Amniotic epithelial cell (primary cell): Measurements from ENCODE around the gene WEE1.
"Not testable (repeated sequence)": the region's sequence is repeated elsewhere in the genome, so short reads cannot be mapped to it uniquely, and the experiment has no call there.

Experiments used
- DNase-seq: peaks from one replicate; pipeline ENCODE4 v3.0.0-alpha.2; 2010; ENCODE audit warnings: low read depth

The WEE1 gene

DNA sequence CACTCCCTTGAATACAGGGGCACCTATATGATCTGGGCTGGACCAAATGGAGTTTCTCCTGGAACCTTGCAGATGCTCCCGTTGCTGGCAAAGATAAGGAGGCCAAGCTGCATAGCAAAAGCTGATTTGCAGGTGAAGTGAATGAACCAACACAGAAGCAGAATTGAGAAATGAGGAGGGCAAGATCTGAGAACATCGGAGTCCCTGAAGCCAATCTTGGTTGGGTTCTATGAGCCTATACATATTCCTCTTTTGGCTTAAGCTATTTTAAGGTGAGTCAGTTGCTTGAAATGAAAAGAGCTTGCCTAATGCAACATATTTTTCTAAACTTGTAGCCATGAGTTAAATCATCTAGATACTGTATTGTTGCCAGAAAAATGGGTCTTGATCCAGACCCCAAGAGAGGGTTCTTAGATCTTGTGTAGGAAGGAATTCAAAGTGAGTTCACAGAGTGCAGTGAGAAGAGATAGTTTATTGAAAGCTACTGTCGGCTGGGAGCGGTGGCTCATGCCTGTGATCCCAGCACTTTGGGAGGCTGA lies 23.5 kb downstream of the WEE1 start:
- DNase-seq, result peak; percentile 43

DNA sequence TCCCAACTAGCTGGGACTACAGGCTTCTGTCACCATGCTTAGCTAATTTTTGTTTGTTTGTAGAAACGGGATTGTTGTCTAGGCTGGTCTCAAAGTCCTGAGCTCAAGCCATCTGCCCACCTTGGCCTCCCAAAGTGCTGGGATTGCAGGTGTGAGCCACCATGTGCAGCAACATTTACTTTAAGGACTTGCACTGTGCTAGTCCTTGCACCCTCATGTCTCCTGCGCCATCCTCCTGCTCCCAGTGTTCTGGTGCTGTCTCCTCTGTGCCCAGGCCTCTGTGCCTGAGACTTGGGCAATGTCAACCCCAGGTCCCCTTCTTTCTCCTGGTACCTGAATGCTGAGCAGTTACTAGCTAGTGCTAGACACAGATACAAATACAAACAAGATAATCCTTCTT lies 26.7 kb downstream of the WEE1 start:
- no peak for DNase-seq

DNA sequence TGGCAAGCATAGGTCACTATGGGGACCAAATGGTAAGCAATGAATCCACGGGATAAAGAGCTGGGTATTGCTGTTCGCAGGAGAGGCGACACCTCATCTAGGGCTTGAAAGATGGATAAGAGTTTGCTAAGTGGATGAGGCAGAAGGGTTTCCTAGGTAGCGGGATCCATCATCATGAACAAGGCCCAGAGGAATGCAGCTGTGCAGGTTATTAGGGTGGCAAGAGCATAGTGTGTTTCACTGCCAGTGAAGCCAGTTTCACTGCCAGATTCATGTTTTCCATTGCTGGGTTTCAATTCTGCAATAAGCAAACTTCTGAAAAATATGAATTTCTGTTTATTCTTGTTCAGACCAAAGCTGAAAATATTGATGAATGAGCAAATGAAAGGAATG lies 27.2 kb downstream of the WEE1 start:
- DNase-seq, result no peak

DNA sequence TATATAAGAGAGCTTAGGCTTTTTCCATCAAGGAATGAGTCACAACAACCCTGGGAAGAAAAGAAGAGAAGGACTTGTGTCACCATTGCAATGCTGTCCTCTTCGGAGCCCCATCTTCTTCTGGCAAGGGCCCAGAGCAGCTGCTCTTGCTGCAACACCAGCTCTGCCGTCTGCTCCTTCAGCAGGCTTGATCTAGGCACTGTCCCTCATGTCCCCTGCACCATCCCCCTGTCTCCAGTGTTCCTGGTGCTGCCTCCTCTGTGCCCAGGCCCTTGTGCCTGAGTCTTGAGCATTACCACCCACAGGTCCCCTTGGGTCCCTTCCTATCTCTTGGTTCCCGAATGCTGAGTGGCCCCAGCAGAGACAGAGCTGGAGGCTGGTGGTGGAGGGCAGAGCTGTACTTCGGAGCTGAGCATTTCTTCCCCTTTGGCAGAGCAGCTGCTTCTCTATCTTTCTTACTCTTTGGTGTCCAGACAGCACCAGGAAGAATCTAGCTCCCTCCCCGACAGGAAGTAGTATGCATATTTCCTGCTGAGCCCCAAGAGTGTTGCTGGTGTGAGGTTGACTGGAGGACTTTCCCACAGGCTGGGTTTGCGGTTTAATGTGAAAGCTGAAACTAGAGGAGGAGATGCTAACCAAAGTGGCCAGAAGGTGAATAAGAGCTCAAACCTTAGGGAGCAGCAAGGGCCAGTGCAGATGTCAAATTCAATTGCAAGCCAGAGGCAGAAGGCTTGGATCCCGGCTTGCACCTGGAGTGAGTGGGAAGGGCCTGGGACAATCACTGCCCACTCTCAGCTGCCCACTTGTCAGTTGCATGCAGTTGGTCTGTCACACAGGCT lies 27.8 kb downstream of the WEE1 start:
- peak; percentile 69 for DNase-seq

DNA sequence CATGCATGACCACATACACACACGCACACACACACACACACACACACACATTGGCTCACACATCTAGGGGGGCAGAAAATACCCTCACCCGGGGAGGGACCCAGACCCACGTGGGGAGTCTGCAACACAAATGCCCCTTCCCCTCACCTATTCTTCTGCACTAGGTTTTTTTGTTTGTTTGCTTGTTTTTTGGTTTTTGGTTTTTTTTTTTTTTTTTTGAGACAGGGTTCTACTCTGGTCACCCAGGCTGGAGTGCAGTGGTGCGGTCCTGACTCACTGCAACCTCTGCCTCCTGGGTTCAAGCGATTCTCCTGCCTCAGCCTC lies 28.4 kb downstream of the WEE1 start:
- no peak for DNase-seq

DNA sequence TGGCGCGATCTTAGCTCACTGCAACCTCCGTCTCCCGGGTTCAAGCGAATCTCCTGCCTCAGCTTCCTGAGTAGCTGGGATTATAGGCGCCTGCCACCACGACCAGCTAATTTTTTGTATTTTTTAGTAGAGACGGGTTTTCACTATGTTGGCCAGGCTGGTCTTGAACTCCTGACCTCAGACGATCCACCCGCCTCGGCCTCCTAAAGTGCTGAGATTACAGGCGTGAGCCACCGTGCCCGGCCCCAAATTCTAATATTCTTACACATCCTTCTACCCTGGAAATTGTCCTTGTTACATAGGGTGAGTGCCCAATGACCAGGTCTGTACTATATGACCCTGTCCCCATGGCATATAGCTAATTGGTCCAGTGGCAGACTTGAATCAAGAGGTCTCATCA lies 29.7 kb downstream of the WEE1 start:
- DNase-seq, result not testable (repeated sequence)

DNA sequence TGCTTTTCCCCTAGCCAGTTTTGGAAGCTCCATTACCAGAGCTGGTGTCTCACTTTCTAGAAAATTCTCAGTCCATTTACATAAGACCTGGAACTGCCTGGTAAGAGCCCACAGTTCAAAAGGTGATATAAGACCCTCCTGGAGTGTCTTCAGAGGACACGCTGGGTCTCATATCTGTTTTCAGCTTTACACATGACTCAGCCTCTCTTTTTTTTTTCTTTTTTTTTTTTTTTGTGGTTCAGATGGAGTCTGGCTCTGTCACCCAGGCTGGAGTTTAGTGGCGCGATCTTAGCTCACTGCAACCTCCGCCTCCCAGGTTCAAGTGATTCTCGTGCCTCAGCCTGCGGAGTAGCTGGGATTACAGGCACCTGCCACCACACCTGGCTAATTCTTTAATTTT lies 30.7 kb downstream of the WEE1 start:
- peak; percentile 34 for DNase-seq

DNA sequence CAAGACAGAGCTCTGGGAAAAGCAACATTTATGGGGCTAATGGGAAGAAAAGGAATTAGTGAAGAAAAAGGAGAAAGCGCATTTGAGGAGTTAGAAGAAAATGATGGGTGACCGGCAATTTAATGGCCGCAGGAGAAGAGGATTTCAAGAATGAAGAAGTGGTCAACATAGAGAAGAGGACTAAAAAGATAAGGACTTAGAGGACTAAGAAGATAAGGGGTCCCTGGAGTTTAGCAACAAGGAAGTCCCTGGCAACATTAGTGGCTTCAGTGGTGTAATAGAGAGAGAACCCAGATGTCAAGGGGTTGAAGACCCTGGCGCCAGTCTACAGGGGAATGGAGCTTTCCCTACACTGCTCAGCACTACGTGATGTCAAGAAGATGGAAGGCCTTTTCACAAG lies 32.3 kb downstream of the WEE1 start:
- no peak for DNase-seq

DNA sequence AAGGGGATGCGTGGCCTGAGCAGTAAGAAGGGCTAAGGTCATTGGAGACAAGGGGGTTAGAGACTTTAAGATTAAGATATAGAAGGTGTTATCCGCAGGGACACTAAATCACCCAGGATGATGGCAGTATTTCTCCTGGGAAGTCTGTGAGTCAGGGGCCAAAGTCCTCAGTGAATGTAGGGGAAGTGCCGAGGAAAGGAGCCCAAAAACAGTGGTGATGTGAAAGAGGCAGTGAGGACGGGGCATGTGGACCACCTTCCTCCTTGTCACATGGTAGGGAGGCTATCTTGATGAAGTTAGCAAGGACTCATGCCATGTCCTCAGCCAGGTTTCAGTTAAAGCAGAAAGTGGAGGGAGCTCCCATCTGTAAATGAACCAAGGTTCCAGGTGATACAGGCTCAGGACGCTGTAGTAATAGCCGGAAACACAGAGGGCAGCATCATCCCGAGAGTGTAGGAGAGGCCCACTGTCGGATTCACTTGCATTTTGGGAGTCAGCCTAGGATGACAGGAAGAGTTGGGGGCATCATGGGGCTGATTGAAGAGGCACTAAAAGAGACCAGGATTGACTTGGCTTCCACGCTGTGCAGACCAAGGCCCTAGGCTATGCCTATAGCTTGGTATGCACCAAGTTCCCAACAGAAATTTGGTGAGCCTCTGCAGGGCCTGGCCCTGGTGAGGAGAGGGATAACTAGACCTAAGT lies 33.5 kb downstream of the WEE1 start:
- DNase-seq, result no peak

DNA sequence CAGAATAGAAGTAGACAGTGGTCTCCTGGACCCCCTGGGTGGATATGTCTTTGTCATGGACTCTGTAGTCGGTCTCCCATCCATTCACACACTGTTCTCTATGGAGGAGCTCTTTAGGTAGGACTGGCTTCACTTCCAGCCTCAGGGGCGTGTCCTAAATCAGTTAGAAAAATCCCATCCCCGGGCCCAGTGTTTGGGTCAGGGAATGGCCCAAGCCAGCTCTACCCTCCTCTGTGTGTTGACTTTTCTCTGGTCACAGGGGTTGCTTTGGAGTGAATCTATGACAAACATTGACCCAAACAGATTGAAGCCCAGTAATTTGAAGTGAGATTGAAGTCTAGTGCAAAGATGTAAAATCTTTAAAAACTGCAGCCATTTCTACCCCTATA lies 34.0 kb downstream of the WEE1 start:
- no peak for DNase-seq

DNA sequence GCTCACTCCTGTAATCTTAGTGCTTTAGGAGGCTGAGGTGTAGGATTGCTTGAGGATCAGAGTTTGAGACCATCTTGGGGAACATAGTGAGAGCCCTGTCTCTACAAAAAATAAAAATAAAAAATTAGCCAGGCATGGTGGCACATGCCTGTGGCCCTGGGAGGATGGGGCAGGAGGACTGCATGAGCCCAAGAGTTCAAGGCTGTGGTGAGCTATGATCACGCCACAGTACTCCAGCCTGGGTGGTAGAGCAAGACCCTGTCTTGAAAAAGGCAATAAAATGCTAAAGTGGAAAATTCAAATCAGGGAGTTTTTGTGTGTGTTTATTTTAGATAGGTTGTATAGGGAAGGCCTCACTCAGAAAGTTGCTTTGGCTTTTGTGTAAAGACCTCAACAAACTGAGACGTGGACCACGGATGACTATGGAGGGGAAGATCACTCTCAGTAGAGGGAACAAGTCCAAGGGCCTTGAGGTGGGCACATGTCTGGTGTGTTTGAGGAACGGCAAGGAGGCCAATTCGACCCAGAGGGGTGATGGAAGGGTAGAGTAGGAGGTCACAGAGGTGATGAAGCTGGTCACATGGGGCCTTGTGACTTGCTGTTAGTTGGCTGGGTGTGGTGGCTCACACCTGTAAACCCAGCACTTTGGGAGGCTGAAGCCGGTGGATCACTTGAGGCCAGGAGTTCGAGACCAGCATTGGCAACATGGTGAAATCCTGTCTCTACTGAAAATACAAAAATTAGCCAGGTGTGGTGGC lies 35.7 kb downstream of the WEE1 start:
- DNase-seq, result no peak

DNA sequence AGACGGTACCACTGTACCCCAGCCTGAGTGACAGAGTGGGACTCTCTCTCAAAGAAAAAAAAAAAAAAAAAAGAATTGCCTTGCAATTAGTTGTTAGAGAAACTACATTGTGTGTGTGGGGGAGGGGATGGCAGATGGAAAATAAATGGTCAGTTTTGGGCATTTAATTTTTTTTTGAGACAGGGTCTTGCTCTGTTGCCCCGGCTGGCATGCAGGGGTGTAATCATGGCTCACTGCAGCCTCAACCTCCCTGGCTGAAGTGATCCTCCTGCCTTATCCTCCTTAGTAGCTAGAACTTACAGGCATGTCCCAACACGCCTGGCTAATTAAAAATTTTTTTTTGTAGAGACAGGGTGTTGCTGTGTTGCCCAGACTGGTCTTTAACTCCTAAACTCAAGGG lies 36.4 kb downstream of the WEE1 start:
- DNase-seq, result no peak

DNA sequence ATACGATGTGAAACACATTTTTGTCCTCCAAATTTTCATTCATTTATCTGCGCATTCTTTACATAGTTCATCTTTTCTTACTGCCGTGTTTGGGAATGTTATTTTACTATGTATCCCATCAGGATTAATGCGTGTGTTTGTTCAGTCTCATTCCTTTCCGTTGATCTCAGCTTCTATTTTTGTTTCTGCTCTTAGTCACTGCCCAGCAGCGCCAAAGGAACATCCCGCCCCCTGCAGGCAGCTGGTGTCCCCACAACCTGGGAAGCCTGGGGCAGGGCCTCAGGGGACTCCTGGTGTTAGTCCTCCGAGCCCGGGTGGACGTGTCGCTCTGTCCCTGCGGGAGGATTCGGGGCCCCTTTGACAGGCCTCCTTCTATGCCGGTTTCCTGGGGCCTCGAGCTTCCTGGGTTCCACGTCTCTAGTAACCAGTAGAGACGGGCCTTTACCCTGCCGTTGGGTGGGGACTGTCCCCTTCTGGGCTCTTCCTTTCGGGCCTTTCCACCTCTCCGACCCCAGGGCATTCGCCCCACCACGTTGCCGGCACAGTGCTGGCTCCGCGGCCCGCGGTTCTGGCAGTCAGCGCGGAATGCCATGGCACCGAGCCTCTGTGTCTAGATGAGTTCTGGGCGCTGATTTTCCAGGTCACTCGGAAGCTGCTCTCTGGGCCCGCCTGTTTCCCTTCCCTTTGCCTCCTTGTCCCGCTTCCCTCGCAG lies 39.8 kb downstream of the WEE1 start:
- peak; percentile 97 for DNase-seq

DNA sequence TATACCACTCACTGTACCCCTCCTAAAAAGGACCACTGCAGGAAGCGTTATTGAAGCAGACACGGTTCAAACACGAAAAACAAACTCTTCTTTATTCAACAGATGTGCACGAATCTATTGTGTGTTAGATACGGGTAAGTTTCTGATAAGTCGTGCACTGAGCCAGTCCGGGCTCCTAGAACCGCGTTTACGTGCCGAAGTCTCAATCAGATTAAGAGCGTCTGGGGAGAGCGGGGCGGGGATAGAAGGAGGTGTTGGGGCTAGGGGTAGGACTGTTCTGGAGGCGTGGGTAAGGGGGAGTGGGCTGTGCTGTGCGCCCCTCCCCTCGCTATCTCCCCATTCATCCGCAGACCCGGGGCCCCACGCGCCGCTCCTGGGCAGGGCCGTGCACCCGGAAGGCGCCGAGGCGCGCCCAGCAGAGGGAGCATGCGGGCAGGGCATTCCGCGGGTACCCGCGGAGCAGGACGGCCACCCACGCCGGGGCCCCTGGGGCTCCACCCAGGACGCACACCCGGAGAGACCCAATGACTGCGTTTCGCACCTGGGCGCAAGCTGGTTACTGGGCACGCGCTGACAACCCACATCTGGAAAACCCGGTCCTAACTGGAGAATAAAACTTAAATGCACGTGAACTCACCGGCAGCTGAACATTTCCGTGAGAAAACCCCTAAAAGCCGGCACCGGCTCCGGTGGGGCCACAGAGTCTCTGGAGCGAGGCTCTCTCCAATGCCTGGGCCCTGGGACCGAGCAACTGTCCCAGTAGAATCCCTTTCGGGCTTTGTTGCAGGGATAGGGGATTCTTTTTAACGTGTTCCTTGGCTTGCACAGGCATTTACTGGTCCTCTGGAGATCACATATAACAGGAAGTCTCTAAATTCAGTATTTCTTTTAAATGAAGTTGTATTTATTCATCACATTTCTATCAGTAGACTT lies 40.6 kb downstream of the WEE1 start:
- DNase-seq, result peak; percentile 62

DNA sequence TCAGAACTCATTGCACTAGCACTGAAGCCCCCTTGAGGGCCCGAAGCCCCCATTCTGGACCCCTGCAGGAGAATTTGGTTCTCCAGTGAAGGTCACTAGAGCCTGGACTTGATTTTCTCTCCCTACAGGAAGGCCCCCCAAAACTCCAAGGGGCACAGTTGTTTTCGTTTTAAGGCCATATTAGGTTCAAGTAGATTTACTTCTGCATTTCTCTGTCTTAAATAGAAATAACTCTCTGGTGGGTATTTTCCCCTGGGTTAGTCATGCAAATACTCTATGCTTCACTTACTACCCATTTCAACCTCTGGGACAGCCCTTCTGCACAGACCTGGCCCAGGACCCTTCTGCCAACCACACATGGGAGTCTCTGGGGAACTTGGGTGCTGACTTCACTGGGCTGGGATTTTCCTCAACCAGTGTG lies 41.6 kb downstream of the WEE1 start:
- DNase-seq, result no peak

DNA sequence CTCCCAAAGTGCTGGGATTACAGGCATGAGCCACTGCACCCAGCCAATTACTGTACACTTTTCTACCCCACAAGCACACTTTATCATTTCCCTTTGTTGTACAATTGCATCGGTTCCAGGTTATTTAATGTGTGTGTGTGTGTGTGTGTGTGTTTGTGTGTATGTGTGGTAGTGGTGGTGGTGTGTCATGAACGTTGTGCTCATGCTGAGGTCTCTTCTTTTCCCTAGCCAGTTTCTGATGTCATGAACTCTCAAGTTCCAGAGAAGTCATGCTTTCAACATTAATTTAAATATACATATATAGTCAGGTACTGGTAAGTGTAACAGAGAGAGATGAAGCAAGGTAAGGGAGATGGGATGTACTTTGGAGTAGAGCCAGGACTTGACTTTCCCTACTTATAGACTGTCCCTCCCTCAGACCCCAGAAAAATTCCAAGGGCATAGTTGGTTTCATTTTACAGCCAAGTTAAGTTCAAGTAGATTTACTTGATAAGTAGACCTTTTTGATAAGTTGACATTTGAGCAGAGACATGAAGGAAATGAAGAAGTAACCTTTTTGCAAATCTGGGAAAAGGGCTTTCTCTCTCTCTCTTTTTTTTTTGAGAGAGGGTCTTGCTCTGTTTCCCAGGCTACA lies 42.7 kb downstream of the WEE1 start:
- no peak for DNase-seq

DNA sequence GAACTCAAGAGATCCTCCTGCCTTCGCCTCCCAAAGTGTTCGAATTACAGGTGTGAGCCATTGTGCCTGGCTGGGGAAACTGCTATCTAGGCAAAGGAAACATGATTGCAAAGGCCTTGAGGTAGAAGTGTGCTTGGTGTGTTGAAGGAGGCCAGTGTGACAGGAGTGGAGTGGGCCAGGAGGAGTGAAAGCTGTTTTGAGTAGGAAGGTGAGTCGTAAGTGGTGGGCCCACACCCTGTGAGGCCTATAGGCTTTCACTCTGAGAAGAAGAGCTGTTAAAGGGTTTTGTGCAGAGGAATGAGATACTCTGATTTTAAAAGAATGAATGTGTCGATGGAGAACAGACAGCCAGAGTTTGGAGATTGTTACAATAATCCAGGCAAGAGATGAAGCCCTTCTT lies 43.4 kb downstream of the WEE1 start:
- no peak for DNase-seq

DNA sequence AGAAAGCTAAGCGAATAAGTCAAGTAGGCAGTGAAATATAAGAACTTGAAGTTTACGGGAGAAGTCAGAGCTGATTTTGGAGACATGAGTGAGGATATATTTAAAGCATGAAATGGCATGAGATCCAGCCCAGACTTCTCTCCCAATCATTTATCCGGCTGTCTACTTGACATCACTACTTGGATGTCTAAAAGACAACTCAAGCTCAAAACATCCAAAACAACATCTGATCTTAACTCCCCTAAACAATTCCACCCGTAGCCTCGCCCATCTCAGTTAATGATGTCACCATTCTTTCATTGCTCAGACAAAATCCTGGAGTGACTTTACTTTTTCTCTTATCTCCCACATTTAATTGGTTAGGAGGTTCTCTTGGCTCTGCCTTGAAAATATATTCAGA lies 44.5 kb downstream of the WEE1 start:
- peak; percentile 52 for DNase-seq

DNA sequence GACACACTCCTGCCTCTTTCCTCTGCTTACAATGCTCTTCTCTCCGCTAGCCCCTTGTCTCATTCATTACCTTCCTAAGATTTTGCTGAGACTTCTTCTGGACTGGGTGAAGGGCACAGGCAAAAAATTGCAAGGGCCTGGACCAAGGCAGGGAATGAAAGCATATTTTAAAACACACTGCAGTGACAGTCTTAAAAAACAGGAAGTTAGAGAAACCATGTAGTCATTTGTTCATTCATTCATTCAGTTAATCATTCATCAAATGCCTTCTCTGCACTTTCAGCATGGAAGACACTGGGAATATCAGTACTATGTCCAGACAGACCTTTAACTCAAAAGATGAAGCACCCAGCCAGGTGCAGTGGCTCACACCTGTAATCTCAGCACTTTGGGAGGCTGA lies 45.5 kb downstream of the WEE1 start:
- no peak for DNase-seq

DNA sequence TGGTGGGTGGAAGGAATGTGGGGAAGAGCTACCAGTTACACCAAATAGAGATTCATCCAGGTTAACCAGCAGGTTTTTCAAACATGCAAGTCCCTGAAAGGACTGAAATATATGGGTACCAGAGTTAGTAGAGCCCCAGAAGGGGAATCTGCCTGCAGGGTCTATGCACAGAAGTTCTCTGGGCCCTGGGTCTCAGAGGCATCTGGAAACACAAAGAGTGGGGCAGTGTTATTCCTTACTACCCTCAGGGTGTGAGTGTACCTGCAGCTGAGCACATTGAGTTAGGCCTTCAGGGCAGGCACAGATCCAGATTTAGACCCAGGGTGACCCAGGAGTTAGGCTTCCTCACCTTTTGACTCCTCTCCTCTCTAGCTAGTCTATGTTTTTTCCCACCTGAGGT lies 46.5 kb downstream of the WEE1 start:
- DNase-seq, result no peak

DNA sequence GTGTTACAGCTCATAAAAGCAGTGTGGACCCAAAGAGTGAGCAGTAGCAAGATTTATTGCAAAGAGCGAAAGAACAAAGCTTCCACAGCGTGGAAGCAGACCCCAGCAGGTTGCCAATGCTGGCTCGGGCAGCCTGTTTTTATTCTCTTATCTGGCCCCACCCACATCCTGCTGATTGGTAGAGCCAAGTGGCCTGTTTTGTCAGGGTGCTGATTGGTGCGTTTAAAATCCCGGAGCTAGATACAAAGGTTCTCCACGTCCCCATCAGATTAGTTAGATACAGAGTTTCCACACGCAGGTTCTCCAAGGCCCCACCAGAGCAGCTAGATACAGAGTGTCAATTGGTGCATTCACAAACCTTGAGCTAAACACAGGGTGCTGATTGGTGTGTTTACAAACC lies 48.9 kb downstream of the WEE1 start:
- not testable (repeated sequence) for DNase-seq
